Measurements from ENCODE around the gene ELN. TPM values are rescaled to one million over a fixed set of nuclear protein-coding genes. Genes with fewer than 3 reads are reported as not detected.
A peak's percentile ranks its signal among the peaks of the same experiment; 100 is the strongest.

Gene ELN
- total RNA-seq, 4 donors from 2014 or later = 11.5 to 210 (median 27.9) TPM

DNA sequence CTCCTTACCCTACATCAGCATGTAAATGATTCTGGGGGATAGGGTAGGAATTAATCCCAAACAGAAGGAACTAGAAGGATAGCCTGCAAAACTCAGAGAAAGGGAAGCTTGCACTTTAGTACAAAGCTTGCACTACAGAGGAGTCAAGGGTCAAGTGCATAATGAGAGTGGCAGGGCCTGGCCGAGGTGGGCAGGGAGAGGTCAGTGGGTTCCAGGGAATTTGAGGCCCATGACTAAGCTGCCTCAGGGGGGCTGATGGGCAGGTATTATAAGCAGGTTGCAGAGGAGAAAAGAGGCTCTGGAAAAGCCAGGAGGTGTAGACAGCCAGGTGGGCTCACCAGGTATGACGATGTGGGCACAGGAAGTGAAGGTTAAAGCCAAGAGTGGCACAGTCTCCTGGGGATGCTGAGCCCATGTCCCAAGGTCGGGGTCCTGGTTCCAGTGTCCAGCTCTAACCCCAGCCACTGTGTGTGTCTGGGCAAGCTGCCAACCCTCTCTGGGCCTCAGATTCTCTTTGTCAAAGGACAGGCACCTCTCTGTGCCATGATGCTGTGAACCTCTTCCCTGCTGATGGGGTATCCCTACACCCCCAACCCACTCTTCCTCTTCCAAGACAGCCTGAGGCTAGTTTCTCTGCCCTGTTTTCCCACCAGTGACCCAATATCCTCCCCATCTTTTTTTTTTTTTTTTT, 32.0 kb upstream of the ELN start:
- peaks cover 0 to 5% (median 0%) of the 10 kb centered on the region in 4 donors for H3K4me1 ChIP-seq
- TF ChIP-seq CTCF (IDR thresholded peaks at IDR 0.05) (no peak), POLR2A (IDR thresholded peaks at IDR 0.05) (no peak)
- H3K4me3 ChIP-seq = no peak overlapping the region
- no peaks in the 10 kb centered on the region for H3K27me3 ChIP-seq
- no peak for DNase-seq
- H3K27ac ChIP-seq = no peak overlapping the region
- peaks cover 0 to 8% (median 4%) of the 10 kb centered on the region in 4 donors for H3K9me3 ChIP-seq
- H3K36me3 ChIP-seq = no peaks in the 10 kb centered on the region

DNA sequence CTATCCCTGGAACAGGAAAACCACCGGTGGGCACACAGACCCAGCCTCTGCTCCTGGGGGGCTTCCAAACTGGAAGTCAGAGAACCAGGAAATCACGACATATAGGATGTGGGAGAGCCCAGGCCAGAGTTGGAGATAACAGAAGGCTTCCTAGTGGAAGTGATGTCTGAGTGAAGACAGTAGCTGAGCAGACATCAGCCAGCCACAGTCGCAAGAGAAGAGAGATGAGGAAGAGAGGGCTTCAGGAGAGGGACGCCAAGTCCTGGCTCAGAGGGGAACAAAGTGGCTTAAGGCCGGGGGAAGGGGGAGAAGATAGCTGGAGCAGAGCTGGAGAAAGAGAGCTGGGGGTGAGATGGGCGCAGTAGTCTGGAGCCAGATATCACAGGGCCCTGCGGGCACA, 30.9 kb upstream of the ELN start:
- peaks cover 0 to 5% (median 0%) of the 10 kb centered on the region in 4 donors for H3K4me1 ChIP-seq
- H3K36me3 ChIP-seq = no peaks in the 10 kb centered on the region
- no peak overlapping the region for H3K27ac ChIP-seq
- no peak overlapping the region for H3K4me3 ChIP-seq
- H3K9me3 ChIP-seq = peaks cover 0 to 8% (median 4%) of the 10 kb centered on the region in 4 donors
- no peak for DNase-seq
- no peak for TF ChIP-seq POLR2A (IDR thresholded peaks at IDR 0.05)
- TF ChIP-seq CTCF (IDR thresholded peaks at IDR 0.05) = no peak
- H3K27me3 ChIP-seq = no peaks in the 10 kb centered on the region

- Histone ChIP-seq H3K36me3 (no peaks in the 10 kb centered on the region), H3K9me3 (peaks cover 0 to 8% (median 2%) of the 10 kb centered on the region in 4 donors), H3K27ac (peak overlapping the region in 2 of 4 donors; percentile 17 to 52), H3K4me3 (no peak overlapping the region), H3K27me3 (no peaks in the 10 kb centered on the region), H3K4me1 (no peaks in the 10 kb centered on the region)
- TF ChIP-seq POLR2A (IDR thresholded peaks at IDR 0.05) = no peak
- TF ChIP-seq CTCF (IDR thresholded peaks at IDR 0.05) = no peak
- no peak for DNase-seq
Measured at GRCh38 chr7:73999664-74000435, 28.1 kb upstream of the ELN start.

DNA sequence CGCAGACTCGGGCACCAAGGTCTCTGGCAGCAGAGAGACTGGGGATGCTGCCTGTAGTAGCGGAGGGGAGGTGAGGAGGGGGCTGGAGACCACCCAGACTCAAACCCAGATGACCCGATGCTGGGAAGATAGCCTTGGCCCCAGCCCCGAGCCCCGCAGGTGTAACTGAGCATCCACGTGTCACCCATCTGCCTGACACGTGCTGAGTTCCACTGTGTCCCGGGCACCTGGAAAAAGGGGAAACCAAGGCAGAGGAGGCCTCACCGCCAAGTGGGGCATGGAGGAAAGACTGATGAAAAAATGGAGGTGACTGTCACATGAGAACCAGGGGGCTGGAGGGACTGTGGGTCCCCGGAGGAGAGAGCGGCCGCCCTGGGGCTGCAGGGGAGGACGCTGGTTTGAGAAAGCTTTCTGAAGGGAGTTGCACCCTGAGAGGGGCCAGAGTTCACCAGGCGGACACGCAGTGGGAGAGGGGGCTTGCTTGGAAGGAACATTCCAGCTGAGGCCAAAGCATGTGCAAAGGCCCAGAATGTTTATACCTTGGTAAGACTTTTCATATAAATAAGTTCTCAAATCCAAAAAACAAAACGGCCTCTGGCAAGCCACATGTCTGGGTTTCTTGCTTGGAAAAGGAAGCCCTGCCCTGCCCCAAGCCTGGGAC, 27.4 kb upstream of the ELN start:
- Histone ChIP-seq H3K27me3 (no peaks in the 10 kb centered on the region), H3K36me3 (no peaks in the 10 kb centered on the region), H3K9me3 (peaks cover 0 to 1% (median 0%) of the 10 kb centered on the region in 4 donors), H3K27ac (peak overlapping the region in 1 of 4 donors; percentile 52), H3K4me3 (no peak overlapping the region), H3K4me1 (no peaks in the 10 kb centered on the region)
- TF ChIP-seq POLR2A (IDR thresholded peaks at IDR 0.05) = no peak
- TF ChIP-seq CTCF (IDR thresholded peaks at IDR 0.05) = no peak
- no peak for DNase-seq

DNA sequence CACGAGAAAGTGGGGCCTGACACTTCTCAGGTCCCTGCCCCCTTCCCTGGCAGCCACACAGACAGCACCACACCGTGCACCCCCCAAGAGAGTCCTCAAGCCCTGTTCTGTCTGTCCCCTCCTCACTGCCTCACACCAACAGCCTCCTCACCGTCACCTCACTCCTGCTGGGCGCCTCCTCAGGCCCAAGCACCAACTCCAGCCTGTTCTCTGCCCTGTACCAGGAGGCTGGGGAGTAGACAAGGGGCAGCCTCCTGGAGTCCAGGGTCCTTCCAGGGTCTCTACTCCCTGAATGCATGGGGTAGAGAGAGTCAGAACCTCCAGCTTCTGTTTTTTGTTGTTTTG, 26.9 kb upstream of the ELN start:
- no peak for DNase-seq
- TF ChIP-seq CTCF (IDR thresholded peaks at IDR 0.05) (no peak), POLR2A (IDR thresholded peaks at IDR 0.05) (no peak)
- H3K27ac ChIP-seq = no peak overlapping the region
- no peak overlapping the region for H3K4me3 ChIP-seq
- no peaks in the 10 kb centered on the region for H3K36me3 ChIP-seq
- no peaks in the 10 kb centered on the region for H3K9me3 ChIP-seq
- no peaks in the 10 kb centered on the region for H3K4me1 ChIP-seq
- H3K27me3 ChIP-seq = no peaks in the 10 kb centered on the region
